PC-3 (cell line): ENCODE measurements around the gene GNA15. TPM values are rescaled to one million over a fixed set of nuclear protein-coding genes. Genes with fewer than 3 reads are reported as not detected.

Experiments
- ATAC-seq: fragments of 200-7000 bp; cut with Tn5 transposase; 2 replicates; pipeline ENCODE4 v1.9.1; 2020; ENCODE audit warnings: mild to moderate bottlenecking, moderate library complexity
- BruUV-seq: library from RNA; stranded (reverse); fragments of 400-500 nt; replicated peaks from 2 replicates; lab custom pipeline; 2021; lab: Mats Ljungman, UMichigan
- CTCF ChIA-PET: fragments of 300-600 bp; sonication (Branson Sonifier 250); formaldehyde crosslinking; loops from one replicate; lab custom pipeline; 2022; ENCODE audit warnings: antibody characterized with exemption; lab: Charles Lee
- POLR2A ChIA-PET: fragments of 300-600 bp; sonication (Branson Sonifier 250); formaldehyde crosslinking; loops from one replicate; lab custom pipeline; 2022; ENCODE audit warnings: antibody characterized with exemption; ENCODE audit not compliant: unreplicated experiment; lab: Charles Lee
- DNase-seq: peaks from one replicate; pipeline ENCODE4 v3.0.0-alpha.2; 2015
- H2AFZ ChIP-seq: fragments of 300-600 bp; sonication (generic); 2 replicates; pipeline ENCODE4 v1.6.0; 2016; ENCODE audit warnings: antibody characterized with exemption, low read length
- H3F3A ChIP-seq: fragments of 300-600 bp; sonication (generic); one replicate; pipeline ENCODE4 v1.6.0; 2017; ENCODE audit warnings: antibody characterized with exemption, low read length, control low read depth, mild to moderate bottlenecking; ENCODE audit not compliant: unreplicated experiment
- H3K27ac ChIP-seq: fragments of 300-600 bp; sonication (generic); 2 replicates; pipeline ENCODE4 v1.5.1; 2016; ENCODE audit warnings: mild to moderate bottlenecking, low read length
- H3K27me3 ChIP-seq: fragments of 300-600 bp; sonication (generic); 2 replicates; pipeline ENCODE4 v1.6.1; 2016; ENCODE audit warnings: low read length, mixed read lengths
- H3K36me3 ChIP-seq: fragments of 300-600 bp; sonication (generic); 2 replicates; pipeline ENCODE4 v1.6.1; 2016; ENCODE audit warnings: low read depth, mixed run types, low read length, mixed read lengths
- H3K4me1 ChIP-seq: fragments of 300-600 bp; sonication (generic); 2 replicates; pipeline ENCODE4 v1.5.1; 2016; ENCODE audit warnings: low read length; ENCODE audit not compliant: insufficient read depth
- H3K4me2 ChIP-seq: fragments of 300-600 bp; sonication (generic); 2 replicates; pipeline ENCODE4 v1.6.0; 2016; ENCODE audit warnings: low read length
- H3K4me3 ChIP-seq: fragments of 300-600 bp; sonication (generic); 2 replicates; pipeline ENCODE4 v1.5.1; 2016; ENCODE audit warnings: mild to moderate bottlenecking, low read length, mixed read lengths
- H3K79me2 ChIP-seq: fragments of 300-600 bp; sonication (generic); 2 replicates; pipeline ENCODE4 v1.6.1; 2017; ENCODE audit warnings: low read length, mixed read lengths
- H3K9ac ChIP-seq: fragments of 300-600 bp; sonication (generic); 2 replicates; pipeline ENCODE4 v1.6.0; 2016; ENCODE audit warnings: mild to moderate bottlenecking, low read length
- H3K9me2 ChIP-seq: fragments of 300-600 bp; sonication (generic); replicated peaks from 2 replicates; pipeline ENCODE4 v1.6.1; 2016; ENCODE audit warnings: mixed run types, low read length, mixed read lengths
- H3K9me3 ChIP-seq: fragments of 300-600 bp; sonication (generic); 2 replicates; pipeline ENCODE4 v1.6.1; 2016; ENCODE audit warnings: low read length, mixed read lengths
- H4K20me1 ChIP-seq: fragments of 300-600 bp; sonication (generic); 2 replicates; pipeline ENCODE4 v1.6.1; 2016; ENCODE audit warnings: low read length, mixed read lengths
- CTCF ChIP-seq: fragments of 300-600 bp; sonication (generic); conservative IDR thresholded peaks from 2 replicates; pipeline ENCODE4 v1.5.1; 2017; ENCODE audit warnings: antibody characterized with exemption, low read depth, mild to moderate bottlenecking, low read length
- EZH2 ChIP-seq: fragments of 300-600 bp; sonication (generic); IDR thresholded peaks from one replicate; pipeline ENCODE4 v1.6.1; 2017; ENCODE audit warnings: antibody characterized with exemption, mild to moderate bottlenecking, low read length; ENCODE audit not compliant: unreplicated experiment
- EZH2phosphoT487 ChIP-seq: fragments of 300-600 bp; sonication (generic); IDR thresholded peaks from 2 replicates; pipeline ENCODE4 v1.6.1; 2018; ENCODE audit warnings: mild to moderate bottlenecking, antibody characterized with exemption, low read length, borderline replicate concordance
- intact Hi-C: fragments of 100-400 bp; cut with micrococcal nuclease; formaldehyde crosslinking; loops from 2 replicates; pipeline ENCODE4 v1.9.0; 2023
- total RNA-seq: library from RNA; depleted of rRNA; stranded (reverse); fragments of >200 nt; gene quantifications from 2 replicates; pipeline ENCODE4 v1.2.3, GENCODE V29; 2014

The GNA15 gene
- total RNA-seq, 1 experiment from 2014 or later: not detected

- no peaks in the 10 kb centered on the region for H4K20me1 ChIP-seq
- DNase-seq (no peak), ATAC-seq (no peak)
- H3K79me2 ChIP-seq: no peaks in the 10 kb centered on the region
- no peaks in the 10 kb centered on the region for H3K9me2 ChIP-seq
- no peaks in the 10 kb centered on the region for H3K9me3 ChIP-seq
- TF ChIP-seq EZH2phosphoT487: no peak
- no peak for TF ChIP-seq CTCF
- TF ChIP-seq EZH2: no peak
- H3K36me3 ChIP-seq: no peaks in the 10 kb centered on the region; the same call in 1 of the 2 replicates
- intact Hi-C loops: no loop called here
- CTCF ChIA-PET: no interaction called here
- POLR2A ChIA-PET: no interaction called here
- no peak overlapping the region for H3K4me3 ChIP-seq
- BruUV-seq: no TSS peak
- no peaks in the 10 kb centered on the region for H3K27me3 ChIP-seq
- no peak overlapping the region for H2AFZ ChIP-seq
- H3K27ac ChIP-seq: no peak overlapping the region
- H3K4me2 ChIP-seq: no peak overlapping the region
- H3K9ac ChIP-seq: no peak overlapping the region
- H3K4me1 ChIP-seq: no peaks in the 10 kb centered on the region
- no peaks in the 10 kb centered on the region for H3F3A ChIP-seq
Measured at GRCh38 chr19:3204646-3205275, 68.9 kb downstream of the GNA15 start.

- no peak overlapping the region for H3K27ac ChIP-seq
Measured at GRCh38 chr19:3206216-3206953, 70.6 kb downstream of the GNA15 start.

More at GRCh38 chr19:3206216-3206953, 70.6 kb downstream of the GNA15 start:
- H3K4me2 ChIP-seq: no peak overlapping the region
- ATAC-seq: no peak
- H3K79me2 ChIP-seq: no peaks in the 10 kb centered on the region
- H3K27me3 ChIP-seq: no peaks in the 10 kb centered on the region
- no peaks in the 10 kb centered on the region for H3F3A ChIP-seq
- intact Hi-C loops: no loop called here
- TF ChIP-seq CTCF (no peak), EZH2phosphoT487 (no peak), EZH2 (no peak)
- ChIA-PET POLR2A (no interaction called here), CTCF (no interaction called here)
- H3K4me3 ChIP-seq: no peak overlapping the region
- no TSS peak for BruUV-seq
- H4K20me1 ChIP-seq: no peaks in the 10 kb centered on the region
- no peak for DNase-seq
- H3K9ac ChIP-seq: no peak overlapping the region
- H3K36me3 ChIP-seq: no peaks in the 10 kb centered on the region; the same call in 1 of the 2 replicates
- H3K4me1 ChIP-seq: no peaks in the 10 kb centered on the region
- H2AFZ ChIP-seq: no peak overlapping the region
- no peaks in the 10 kb centered on the region for H3K9me3 ChIP-seq
- no peaks in the 10 kb centered on the region for H3K9me2 ChIP-seq
